ENCODE data around the gene DPF1. TPM values are rescaled to one million over a fixed set of nuclear protein-coding genes. Genes with fewer than 3 reads are reported as not detected.

Gene DPF1
- total and polyA plus RNA-seq, 2 donors (not counting 1 experiment from before 2014, with no cell fraction given): 0.50 to 1.6 TPM

DNA sequence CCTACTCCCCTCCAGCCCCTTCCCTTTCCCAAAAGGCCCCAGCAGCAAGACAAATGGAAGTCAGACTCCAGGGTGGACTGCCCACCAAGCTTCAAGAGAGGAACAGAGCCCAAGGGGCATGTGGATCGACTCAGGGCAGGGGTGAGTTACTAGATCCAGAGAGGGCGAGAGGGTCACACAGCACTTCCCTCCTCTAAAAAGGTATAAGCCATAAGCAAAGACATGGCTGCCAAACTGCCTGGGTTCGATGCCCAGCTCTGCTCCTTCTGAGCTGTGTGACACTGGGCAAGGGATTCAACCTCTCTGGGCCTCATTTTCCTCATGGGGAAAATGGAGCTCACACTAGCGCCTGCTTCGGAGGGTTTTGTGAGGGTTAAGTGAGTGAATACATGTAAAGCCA is 28.4 kb upstream of the DPF1 start:
- Histone ChIP-seq H2AFZ (ENCODE audit: low read length) (no peak overlapping the region), H3K4me1 (ENCODE audit: control insufficient read depth, extremely low read depth, insufficient read depth, low read length) (peaks cover 16% of the 10 kb centered on the region), H3K4me3 (replicated peaks in 1 of 4; ENCODE audit: control extremely low read depth in 1 of 4, insufficient read depth in 1 of 4, low read depth in 3 of 4, low read length in 4 of 4) (no peak overlapping the region), H3K9me3 (ENCODE audit: control insufficient read depth, insufficient read depth, low read depth, low read length) (no peaks in the 10 kb centered on the region), H3K27me3 (ENCODE audit: control insufficient read depth, insufficient read depth, low read length) (no peaks in the 10 kb centered on the region), H3K4me2 (ENCODE audit: extremely low read depth, insufficient read depth, low read length) (no peak overlapping the region), H3K27ac (ENCODE audit: insufficient read depth, low read length) (peak overlapping the region; percentile 12), H3K9ac (ENCODE audit: insufficient read depth, low read length) (no peak overlapping the region), H4K20me1 (ENCODE audit: control insufficient read depth, extremely low read depth, insufficient read depth, low read length) (no peaks in the 10 kb centered on the region), H3K79me2 (ENCODE audit: control insufficient read depth, insufficient read depth, low read length) (peaks cover 23% of the 10 kb centered on the region), H3K36me3 (ENCODE audit: control insufficient read depth, insufficient read depth, low read length) (no peaks in the 10 kb centered on the region)
- no peak for DNase-seq (ENCODE audit: low read depth in 2 of 2)
- TF ChIP-seq, protein P1, sequence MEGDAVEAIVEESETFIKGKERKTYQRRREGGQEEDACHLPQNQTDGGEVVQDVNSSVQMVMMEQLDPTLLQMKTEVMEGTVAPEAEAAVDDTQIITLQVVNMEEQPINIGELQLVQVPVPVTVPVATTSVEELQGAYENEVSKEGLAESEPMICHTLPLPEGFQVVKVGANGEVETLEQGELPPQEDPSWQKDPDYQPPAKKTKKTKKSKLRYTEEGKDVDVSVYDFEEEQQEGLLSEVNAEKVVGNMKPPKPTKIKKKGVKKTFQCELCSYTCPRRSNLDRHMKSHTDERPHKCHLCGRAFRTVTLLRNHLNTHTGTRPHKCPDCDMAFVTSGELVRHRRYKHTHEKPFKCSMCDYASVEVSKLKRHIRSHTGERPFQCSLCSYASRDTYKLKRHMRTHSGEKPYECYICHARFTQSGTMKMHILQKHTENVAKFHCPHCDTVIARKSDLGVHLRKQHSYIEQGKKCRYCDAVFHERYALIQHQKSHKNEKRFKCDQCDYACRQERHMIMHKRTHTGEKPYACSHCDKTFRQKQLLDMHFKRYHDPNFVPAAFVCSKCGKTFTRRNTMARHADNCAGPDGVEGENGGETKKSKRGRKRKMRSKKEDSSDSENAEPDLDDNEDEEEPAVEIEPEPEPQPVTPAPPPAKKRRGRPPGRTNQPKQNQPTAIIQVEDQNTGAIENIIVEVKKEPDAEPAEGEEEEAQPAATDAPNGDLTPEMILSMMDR (conservative IDR thresholded peaks at IDR 0.05 in 1 of 2, IDR thresholded peaks at IDR 0.05 in 1 of 2; ENCODE audit: low read depth in 1 of 2, low read length in 2 of 2): no peak
- no peak for TF ChIP-seq EZH2 (IDR thresholded peaks at IDR 0.05; ENCODE audit: low read length, missing control alignments)

DNA sequence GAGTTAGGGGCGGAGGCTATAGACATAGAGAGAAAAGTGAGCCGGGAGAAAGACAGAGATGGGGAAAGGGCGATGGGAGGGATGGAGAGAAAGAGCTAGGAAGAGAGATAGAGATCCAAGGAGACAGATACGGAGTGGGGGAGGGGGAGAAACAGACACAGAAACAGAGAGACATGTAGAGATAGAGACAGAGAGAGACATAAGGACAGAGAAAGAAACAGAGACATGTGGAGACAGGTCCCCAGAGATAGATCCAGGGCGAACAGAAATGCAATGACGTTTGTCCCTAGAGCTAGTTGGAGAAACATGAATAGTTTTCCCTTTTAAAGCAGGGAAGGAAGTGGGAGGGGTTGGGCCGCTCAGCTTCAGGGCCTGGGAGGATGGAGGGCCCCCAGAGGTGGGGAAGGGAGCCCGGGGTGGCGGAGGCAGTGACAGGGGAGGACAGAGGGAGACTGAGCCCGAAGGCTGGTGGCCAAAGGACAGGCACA is 27.6 kb upstream of the DPF1 start:
- peak overlapping the region; percentile 36 for H3K9ac ChIP-seq (ENCODE audit: insufficient read depth, low read length)

DNA sequence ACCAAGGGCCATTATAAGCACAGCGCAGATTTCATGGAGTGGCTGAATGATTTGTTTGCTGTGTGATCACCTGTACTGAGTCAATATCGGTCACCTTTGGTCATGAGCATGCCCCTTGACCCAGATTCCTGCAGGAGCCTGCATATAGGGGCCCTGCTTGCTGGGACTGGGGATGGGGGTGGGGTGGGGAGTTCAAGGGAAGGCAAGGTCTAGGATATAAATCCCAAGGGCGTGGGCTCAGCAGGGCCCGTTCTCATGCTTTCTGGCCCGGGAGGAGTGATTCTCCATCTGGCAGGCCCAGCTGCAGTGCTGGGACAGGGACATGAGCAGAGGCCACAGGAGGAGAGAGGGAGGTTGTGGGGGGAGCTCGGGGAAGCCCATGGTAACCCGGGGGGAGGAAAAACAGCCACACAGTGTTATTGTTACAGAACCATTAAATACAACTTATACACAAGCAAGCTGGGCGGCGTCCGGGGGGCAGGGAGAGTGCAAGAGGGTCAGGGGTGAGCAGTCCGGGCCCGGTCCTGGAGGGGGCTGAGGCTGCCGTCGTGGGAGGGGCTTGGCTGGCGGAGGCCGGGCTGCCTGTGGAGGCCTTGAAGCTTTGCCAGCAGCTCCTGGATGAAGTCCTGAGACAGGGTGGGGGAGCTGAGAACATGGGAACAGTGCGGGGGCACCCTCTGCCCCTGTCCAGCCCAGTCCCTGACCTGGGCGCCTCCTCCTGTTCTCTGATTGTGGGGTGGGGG is 27.0 kb upstream of the DPF1 start:
- Histone ChIP-seq H3K27ac (ENCODE audit: insufficient read depth, low read length) (peak overlapping the region; percentile 17), H3K79me2 (ENCODE audit: control insufficient read depth, insufficient read depth, low read length) (peaks cover 22% of the 10 kb centered on the region), H3K9ac (ENCODE audit: insufficient read depth, low read length) (peak overlapping the region; percentile 36), H4K20me1 (ENCODE audit: control insufficient read depth, extremely low read depth, insufficient read depth, low read length) (no peaks in the 10 kb centered on the region), H3K27me3 (ENCODE audit: control insufficient read depth, insufficient read depth, low read length) (no peaks in the 10 kb centered on the region), H3K4me1 (ENCODE audit: control insufficient read depth, extremely low read depth, insufficient read depth, low read length) (peaks cover 21% of the 10 kb centered on the region), H3K36me3 (ENCODE audit: control insufficient read depth, insufficient read depth, low read length) (no peaks in the 10 kb centered on the region), H3K4me2 (ENCODE audit: extremely low read depth, insufficient read depth, low read length) (peak overlapping the region; percentile 17), H3K9me3 (ENCODE audit: control insufficient read depth, insufficient read depth, low read depth, low read length) (no peaks in the 10 kb centered on the region), H2AFZ (ENCODE audit: low read length) (no peak overlapping the region), H3K4me3 (replicated peaks in 1 of 4; ENCODE audit: control extremely low read depth in 1 of 4, insufficient read depth in 1 of 4, low read depth in 3 of 4, low read length in 4 of 4) (no peak overlapping the region)
- TF ChIP-seq, protein P1 (conservative IDR thresholded peaks at IDR 0.05 in 1 of 2, IDR thresholded peaks at IDR 0.05 in 1 of 2; ENCODE audit: low read depth in 1 of 2, low read length in 2 of 2): no peak
- no peak for TF ChIP-seq EZH2 (IDR thresholded peaks at IDR 0.05; ENCODE audit: low read length, missing control alignments)
- peak in 1 of 2 donors; percentile 74 for DNase-seq (ENCODE audit: low read depth in 2 of 2)

More for the DNA sequence above, 27.6 kb upstream of the DPF1 start:
- H3K27me3 ChIP-seq (ENCODE audit: control insufficient read depth, insufficient read depth, low read length): no peaks in the 10 kb centered on the region
- DNase-seq (ENCODE audit: low read depth in 2 of 2): peak in 1 of 2 donors; percentile 41
- H3K36me3 ChIP-seq (ENCODE audit: control insufficient read depth, insufficient read depth, low read length): no peaks in the 10 kb centered on the region
- peak overlapping the region; percentile 40 for H2AFZ ChIP-seq (ENCODE audit: low read length)
- no peaks in the 10 kb centered on the region for H4K20me1 ChIP-seq (ENCODE audit: control insufficient read depth, extremely low read depth, insufficient read depth, low read length)
- no peak overlapping the region for H3K4me3 ChIP-seq (replicated peaks in 1 of 4; ENCODE audit: control extremely low read depth in 1 of 4, insufficient read depth in 1 of 4, low read depth in 3 of 4, low read length in 4 of 4)
- TF ChIP-seq, protein P1 (conservative IDR thresholded peaks at IDR 0.05 in 1 of 2, IDR thresholded peaks at IDR 0.05 in 1 of 2; ENCODE audit: low read depth in 1 of 2, low read length in 2 of 2): no peak
- no peak for TF ChIP-seq EZH2 (IDR thresholded peaks at IDR 0.05; ENCODE audit: low read length, missing control alignments)
- peak overlapping the region; percentile 17 for H3K4me2 ChIP-seq (ENCODE audit: extremely low read depth, insufficient read depth, low read length)
- H3K79me2 ChIP-seq (ENCODE audit: control insufficient read depth, insufficient read depth, low read length): peaks cover 23% of the 10 kb centered on the region
- no peaks in the 10 kb centered on the region for H3K9me3 ChIP-seq (ENCODE audit: control insufficient read depth, insufficient read depth, low read depth, low read length)
- H3K4me1 ChIP-seq (ENCODE audit: control insufficient read depth, extremely low read depth, insufficient read depth, low read length): peaks cover 17% of the 10 kb centered on the region
- H3K27ac ChIP-seq (ENCODE audit: insufficient read depth, low read length): peak overlapping the region; percentile 17
